GM19238 (cell line): ENCODE measurements around the gene ARHGAP26.

Experiments
- DNase-seq: peaks from one replicate; pipeline ENCODE4 v3.0.0; 2011; ENCODE audit warnings: low spot score; ENCODE audit not compliant: insufficient read length

ARHGAP26 gene

DNA sequence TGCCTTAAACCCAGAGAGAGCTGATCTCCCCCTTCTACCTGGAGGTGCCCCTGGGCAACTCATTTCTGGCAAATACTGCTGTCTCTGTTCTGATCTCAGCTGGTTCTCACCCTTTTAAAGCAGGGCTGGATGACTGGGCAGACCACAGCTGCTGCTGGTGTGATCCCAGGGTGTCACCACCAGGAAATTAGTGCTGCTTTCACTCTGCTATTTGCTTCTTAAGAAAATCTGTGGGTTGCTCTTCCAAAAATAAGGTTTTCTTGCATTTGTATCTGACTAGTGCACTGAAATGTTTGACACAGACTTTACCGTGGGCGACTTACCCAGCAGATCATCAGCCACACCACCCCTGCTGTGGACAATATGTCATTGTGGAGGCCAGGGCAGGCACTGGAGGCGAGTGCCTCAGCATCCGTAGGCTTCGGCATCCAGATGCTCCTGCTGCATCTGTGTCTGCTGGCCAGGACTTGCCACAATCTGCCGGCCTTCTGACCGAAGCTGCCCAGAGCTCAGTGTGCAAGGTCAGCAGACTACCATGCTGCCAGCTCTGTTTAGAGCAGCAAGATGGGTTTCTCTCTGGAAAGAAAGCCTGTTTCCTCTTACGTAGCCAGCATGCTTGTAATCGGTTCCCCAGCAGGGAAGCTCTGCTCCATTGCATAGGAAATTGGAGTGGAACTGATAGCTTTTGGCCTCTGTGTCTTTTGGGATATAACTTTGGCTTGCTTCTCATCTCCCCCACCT, 13.6 kb downstream of the ARHGAP26 start:
- DNase-seq, result no peak

DNA sequence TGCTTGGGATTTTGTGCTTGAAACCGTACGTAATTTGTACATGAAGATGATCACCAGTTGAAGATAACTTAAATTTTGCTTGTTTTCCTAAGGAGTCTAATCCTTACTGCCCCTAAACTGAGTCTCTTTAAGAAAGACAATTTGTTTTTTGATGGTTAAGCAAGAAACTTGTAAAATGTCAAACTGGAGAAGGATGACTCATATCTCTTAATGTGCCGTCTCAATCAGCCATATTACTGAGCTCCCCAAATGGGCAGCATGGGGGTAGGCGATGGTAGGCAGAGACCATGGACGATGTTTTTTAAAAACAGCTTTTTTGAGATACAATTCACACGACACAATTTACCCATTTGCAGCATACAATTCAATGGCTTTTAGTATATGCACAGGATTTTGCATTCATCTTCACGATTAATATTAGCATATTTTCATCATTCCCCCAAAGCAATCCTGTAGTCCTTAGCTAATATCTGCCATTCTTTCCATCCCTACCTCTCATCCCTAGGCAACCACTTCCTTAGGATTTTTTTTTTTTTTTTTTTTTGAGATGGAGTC, 14.3 kb downstream of the ARHGAP26 start:
- no peak for DNase-seq

DNA sequence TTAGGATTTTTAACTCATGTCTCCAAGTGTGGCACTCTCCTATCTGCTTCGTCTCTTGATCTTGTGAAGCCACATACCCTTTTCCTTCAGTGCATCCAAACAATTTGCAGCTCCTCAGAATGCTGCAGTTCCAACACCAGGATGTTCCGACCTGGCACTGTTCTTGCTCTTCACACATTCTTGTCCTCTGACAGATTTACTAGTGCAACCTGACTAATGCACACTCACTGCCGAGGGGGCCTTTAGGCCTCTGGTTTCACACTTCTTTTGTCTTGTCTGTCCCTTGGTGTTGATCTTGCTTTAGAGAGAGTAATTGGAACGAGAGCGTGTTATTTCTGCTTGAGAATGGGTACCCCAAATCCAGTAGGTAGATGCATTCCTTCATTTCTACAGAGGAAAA, 15.0 kb downstream of the ARHGAP26 start:
- DNase-seq, result no peak

DNA sequence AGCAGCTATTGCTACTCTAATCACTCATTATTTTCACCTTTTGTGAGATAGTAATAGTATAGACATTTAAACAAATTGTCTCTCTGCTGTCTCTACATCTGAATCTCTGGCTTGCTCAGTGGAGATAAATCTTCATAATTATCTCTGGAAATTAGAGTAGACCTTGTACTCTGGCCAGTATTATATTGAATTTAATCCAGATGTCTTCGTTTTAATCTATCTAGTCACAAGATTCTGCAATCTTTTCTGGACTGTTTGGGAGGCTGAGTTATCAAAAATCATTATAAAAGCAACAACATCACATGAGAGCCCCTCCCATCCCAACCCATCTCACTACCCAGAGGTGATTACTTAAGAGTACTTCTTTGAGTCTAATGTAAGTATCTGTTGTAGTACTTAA, 19.0 kb downstream of the ARHGAP26 start:
- DNase-seq, result no peak

DNA sequence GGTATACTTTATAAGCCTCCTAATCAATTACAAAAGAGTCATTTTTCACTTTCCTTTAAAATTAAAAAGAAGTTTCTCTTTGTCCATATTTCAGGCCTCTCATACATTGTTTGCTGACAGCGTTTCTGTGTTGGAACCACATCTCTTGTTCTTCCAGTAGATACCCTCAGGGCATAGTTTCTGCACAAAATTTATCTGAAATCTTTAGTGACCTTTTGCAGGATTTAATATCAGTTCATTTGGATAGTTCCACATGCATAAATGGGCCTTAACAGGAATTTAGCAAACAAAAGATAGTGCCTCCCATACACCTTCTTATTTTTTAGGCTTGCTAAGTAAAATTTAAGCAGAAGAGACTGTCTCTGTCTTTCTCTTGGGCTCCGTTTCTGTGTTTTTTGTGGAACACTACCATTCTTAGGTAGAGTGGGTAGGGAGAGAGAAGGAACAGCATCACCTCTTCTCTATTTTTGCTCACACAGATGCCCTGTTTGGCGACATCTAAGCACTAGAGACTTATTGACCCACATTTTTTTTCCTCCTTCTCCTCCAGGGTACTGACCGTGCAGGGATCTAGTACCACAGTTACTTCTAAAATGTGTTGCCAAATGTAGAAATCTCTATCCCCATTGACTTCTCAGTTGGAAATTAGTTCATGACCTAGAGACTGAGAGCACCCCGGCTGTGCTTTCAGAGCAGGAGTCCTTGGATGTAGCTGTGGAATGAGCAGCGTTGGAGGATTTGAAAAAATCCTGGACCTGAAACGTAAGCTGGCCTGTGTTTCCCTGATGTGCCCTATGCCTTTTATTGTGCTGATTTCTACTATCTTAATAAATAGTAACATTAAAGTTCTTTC, 22.1 kb downstream of the ARHGAP26 start:
- DNase-seq, result no peak

DNA sequence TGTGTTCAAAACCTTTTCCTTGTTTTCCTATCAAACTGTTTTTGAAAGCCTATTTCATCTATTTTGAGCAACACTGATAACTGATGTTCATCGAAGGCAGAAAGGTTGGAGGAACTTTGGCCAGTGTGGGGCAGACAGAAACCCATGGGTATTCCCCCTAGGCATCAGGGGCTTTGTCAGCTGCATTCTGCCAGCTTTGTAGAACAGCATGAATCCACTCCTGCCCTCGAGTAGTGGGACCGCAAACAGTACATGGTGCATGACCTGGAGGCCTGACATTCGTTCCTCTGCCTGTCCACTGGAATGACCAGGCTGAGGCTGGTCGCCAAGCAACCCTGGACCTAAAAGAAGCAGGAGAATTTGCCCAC, 22.7 kb downstream of the ARHGAP26 start:
- no peak for DNase-seq

DNA sequence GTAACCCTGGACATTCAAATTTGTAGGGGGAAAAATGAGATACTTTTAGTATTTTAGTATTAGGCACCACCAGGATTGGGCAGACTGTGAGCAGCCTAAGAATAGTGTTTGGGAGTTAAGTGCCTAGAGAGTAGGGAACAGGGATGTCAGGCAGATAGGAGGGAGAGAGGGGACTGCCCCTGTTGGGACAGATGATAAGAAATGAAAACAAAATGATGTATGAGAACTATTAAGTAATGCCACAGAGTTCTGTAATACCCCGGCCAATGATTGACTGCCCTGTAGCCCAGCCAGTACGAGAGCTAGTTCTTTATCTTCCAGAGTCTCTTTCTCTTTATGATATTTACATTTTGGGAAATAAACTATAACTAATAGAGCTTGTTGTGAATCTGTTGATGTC, 24.4 kb downstream of the ARHGAP26 start:
- DNase-seq, result no peak

DNA sequence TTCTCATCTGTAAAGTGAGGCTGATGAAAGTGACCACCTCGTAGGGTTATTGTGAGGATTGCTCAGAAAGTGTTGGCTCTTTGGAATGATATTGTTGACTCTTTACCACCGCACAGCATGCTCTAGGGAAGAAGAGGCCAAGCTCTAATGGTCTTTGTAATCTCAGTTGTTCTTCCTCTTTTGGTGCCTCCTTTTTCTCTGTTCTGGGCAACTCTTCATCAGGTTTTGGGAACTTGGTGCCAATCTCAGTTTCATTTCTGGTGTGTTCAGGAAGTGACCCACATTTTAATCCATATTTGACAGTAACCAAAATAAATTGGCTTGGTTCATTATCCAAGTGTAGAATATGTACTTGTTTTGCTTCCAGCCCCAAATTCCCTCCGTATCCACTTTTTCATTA, 25.1 kb downstream of the ARHGAP26 start:
- no peak for DNase-seq

DNA sequence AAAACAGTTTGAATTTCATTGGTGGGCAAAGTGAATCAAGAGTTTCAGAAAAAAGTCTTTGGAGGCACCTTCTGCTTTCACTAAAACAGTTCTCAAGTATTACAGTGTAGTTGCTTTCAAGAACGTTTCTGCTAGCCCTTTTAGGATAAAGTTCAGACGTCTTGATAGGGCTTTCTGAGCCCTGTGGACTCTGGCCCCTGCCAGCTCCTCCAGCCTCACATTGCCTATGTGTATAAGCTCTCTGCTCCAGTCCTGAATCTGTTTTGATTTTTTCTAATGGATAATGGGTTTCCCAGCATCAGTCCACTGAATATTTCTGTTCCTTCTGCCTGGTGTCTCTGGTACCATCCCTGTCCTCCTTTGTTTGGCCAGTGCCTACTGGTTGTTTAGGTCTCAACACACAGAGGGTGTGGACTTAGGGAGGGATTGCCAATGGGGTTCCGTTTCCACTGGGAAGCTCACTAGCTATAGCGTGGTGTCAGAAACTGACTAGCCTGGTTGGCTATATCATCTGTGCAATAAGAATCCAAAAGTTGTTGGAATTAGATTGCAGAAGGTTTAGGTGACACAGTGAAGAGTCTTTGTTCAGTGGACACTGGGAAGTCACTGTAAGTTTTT, 26.4 kb downstream of the ARHGAP26 start:
- DNase-seq, result no peak

DNA sequence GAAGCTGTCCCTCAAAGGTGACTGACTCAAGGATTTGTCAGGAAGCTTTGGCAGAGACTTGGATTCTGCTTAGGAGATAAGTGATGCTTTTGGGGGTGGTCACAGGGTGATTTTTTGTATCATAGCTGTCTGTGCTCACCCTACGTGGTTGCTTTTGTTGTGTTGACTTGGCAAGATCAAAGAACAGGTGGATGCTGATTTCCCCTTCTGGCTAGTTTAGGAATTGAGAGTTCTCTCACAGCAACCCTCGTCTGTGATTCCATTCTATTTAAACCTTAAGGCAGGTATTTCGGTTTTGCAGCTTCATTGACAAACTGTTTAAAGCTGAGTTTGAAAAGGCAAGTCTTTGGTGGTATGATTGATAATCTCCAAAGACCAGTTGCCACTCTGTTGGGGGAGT, 27.2 kb downstream of the ARHGAP26 start:
- DNase-seq, result no peak

DNA sequence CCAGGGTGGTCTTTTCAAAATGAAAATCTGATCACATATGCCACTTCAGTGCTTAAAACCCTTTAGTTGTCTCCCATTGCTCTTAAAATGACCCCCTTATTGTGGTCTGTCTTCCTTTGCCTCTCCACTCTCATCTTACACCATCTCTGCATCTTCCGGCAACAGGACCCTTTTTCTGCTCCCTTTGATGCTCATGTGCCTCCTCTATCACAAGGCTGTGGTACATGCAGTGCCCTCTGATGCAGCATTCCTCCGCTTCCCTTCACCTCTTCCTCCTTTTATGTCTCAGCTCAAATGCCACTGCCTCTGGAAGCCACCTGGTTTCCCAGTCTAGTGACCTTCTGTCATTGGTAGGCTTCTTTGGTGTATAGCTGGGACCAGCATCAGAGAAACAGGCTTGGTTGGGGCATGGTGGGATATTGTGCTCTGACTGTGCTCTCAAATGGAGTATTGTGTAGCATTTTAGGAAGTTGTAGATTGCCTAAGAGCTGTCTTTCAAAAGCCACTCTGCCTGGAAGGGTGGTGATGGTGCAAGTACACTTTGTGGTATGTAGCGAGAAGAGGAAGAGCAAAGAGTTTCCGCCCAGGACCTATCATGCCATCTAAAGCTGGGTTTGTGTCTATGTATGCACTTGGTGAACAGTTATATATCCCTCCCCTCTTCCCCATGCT, 28.1 kb downstream of the ARHGAP26 start:
- no peak for DNase-seq

DNA sequence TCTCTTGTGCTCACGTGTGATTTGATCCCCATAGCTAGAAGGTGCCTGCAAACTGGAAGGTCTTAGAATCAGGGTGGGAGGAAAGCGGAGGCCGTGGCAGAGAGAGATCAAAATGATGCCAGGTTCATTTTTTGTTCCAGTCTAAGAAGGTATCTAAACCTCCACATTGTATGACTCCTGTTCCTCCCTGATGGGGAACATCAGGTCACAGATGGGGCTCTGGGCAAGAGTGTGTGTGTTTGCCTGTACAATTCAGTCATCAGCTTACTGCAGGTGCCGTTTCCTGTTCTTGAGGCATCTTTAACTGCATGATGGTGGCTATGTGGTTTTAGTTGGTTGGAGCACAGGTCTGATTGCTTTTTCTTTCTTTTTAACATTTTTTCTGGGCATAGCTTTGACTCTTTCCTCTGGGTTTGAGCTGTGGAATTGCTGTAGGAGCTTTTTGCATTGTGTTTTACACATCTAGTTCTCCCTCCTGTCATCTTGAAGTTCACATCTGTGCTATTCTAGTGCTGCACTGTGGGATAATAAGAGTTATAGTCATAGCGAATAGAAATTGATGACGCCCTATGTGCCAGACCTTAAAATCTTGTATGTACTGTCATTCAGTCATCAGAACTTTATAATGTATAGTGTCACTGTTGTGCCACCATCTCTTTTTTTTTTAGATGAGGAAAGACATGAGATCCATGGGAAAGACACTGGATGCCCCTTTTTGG, 30.8 kb downstream of the ARHGAP26 start:
- DNase-seq, result no peak

DNA sequence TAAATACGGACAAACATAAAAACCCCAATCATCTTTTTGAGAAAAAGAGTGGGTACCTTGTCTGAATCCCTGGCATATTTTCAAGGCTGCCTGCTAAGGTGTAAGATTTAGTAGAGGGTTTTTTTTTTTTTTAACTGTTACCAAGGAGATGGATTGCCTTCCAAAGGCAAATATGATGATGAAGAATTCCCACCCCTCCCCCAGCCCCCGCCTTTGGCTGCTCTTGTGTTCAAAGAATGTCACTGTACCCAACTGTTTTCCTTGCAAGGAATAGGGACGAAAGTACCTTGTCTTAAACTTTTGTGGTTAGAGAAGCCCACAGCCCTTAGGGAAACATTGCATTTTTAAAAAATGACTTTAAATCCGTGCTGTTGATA, 31.3 kb downstream of the ARHGAP26 start:
- no peak for DNase-seq

DNA sequence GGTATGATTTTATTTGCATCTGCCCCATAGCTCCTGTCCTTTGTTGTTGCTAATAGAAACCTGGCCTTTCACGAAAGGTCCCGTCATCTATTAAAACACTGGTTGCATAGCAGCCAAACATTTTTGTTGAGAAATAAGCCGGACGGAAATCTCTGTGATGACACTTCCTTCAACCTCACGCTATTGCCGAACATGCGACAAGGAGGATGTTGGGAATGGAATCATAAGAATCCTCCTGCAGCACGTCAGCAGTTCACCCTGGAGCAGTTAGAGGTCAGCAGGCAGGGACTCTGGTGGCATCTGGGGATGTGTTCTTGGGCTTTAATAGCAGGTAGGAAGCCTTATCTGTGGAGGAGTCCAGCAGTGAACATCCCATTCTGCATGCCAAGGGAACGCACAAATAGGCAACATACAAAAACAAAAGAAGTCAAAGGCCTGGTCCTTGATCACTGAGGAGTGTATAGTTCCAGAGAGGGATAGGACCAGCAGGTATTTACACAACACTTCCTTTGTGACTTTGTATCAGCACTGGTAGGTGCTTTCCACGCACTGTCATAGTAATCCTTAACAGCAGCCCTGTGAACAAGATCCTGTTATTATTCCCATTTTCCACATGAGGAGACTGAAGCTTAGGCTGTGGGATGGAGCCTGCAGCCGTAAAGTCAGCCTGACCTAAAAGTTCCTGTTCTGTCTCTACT, 33.4 kb downstream of the ARHGAP26 start:
- DNase-seq, result no peak

DNA sequence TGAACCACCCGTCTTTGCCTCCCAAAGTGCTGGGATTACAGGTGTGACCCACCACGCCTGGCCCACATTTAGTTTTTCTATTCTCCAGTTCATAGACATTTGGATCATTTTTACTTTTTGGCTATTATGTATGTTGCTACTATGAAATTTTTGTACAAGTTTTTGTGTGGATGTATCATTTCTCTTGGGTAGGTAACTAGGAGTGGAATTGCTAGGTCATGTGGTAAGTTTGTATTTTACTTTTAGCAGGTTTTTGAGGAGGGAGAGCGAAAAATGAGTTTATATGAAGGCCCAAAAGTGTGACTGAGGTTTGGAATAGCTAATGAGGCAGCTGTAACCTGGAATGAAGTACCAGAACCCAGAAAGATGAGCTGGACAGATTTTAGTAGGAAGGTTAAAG, 35.2 kb downstream of the ARHGAP26 start:
- DNase-seq, result no peak

DNA sequence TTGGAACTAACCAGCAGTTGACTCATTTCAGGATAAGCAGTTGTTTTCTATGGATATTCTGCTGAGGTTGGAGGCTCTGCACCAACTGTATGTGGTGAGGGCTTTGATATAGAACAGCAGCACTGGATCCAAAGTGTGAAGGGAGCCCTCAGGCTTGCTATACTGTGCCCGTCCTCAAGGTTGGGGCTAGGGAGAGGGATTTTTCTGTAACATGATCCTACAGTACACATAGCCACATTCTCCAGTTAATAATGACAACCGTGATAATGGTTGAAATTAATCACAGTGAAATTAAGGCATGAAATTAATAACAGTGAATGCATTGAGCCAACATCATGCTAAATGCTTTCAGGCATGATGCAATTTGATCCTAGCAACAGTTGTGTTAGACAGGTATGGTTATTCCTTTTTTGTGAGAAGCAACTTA, 36.7 kb downstream of the ARHGAP26 start:
- DNase-seq, result no peak

DNA sequence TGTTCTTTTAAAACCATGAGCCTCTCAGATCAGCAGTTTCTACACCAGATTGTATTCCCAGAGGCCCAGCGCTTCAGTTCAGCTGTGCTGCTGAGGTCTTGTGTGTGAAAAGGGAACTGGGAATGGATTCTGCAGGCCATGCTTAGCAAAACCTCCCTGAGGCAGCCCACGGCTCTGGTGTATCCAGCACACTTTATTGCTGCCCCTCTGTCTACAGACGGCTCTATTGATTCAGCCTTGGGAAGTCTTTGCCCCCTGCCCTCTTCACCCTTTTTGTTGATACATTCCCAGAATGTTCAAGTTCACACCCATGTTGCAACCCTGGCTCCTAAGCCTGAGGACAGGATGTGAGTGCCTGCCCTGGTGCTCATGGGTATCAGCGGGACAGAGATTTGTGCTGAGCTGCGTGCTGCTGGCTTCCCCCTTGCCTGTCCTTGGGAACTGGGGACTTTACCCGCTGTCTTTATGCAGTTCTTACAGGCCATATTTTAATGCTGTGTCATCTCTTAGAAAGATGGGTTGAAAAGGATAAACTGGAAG, 37.3 kb downstream of the ARHGAP26 start:
- DNase-seq, result no peak

DNA sequence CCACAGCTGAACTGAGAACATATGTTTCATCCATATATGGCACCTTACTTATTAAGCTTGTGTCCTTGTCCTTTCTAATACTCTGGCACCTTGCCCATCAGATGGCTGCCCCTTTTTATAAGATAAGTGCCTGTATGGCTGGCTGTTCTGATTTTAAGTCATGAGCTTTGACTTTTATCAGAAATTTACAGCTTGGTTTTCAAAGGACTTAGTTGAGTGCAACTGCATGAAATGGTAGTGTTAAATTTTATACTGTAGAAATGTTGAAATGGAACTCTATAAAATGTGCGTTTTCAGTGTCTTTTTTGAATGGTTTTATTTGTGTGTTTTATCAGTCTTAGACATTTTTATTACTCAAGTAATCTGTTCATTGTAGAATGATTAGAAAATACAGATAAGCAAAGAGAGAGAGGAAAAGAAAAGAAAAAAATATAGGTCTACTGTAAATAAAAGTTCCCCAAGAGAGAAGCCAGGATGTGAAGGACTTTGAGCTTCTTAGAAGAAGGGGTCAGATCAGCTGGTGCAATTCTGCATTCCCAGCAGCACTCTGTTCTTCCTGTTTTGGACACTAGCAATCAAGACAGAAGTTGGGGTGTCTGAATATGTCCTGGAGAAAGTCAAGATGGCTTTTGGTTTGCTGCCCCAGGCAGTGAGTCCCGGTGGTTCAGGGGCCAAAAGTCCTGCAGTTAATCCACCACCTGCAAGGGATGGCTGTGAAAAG, 38.9 kb downstream of the ARHGAP26 start:
- no peak for DNase-seq

DNA sequence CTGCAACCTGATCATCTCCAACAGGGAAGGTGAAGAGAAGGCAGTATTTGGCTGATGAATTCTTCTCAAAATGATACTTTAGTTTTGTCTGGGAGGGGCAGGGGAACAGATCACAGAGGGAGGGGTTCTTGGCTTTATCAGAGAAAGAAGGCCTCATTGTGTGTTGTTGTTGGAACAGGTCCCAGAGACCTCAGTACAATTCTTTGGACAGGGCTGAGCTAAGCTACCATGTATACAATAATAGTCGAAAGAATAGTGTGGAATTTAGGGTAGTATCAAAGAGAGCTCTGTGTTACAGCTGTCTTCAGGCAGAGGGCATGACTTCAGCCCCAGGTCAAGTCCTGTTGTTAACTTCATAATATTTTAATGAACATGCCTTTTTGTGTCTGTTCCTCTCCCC, 39.9 kb downstream of the ARHGAP26 start:
- DNase-seq, result no peak
